OCI-LY7 (cell line): ENCODE data around the gene DDX19B. TPM values are rescaled to one million over a fixed set of nuclear protein-coding genes. Genes with fewer than 3 reads are reported as not detected.

Source experiments
- BruUV-seq: library from RNA; stranded (reverse); fragments of 400-500 nt; replicated peaks from 2 replicates; lab custom pipeline; 2021; lab: Mats Ljungman, UMichigan
- CTCF ChIA-PET: fragments of 300-600 bp; sonication (Branson Sonifier 250); formaldehyde crosslinking; loops from one replicate; lab custom pipeline; 2022; ENCODE audit warnings: antibody characterized with exemption; ENCODE audit not compliant: unreplicated experiment; lab: Charles Lee
- POLR2A ChIA-PET: fragments of 300-600 bp; sonication (Branson Sonifier 250); formaldehyde crosslinking; loops from one replicate; lab custom pipeline; 2022; ENCODE audit warnings: antibody characterized with exemption; lab: Charles Lee
- DNase-seq: peaks from one replicate; pipeline ENCODE4 v3.0.0-alpha.2; 2015; ENCODE audit warnings: low spot score
- H2AFZ ChIP-seq: fragments of 200-600 bp; sonication (generic), shearing (Covaris generic); 2 replicates; pipeline ENCODE4 v1.6.1; 2014; ENCODE audit warnings: mild to moderate bottlenecking, antibody characterized with exemption, low read length, moderate library complexity
- H3K27ac ChIP-seq: fragments of 200-600 bp; sonication (generic); 2 replicates; pipeline ENCODE4 v1.5.1; 2014; ENCODE audit warnings: mixed run types, low read depth, mild to moderate bottlenecking, moderate library complexity, low read length, inconsistent platforms; ENCODE audit not compliant: poor library complexity, severe bottlenecking
- H3K36me3 ChIP-seq: fragments of 200-600 bp; sonication (generic); 2 replicates; pipeline ENCODE4 v1.6.1; 2014; ENCODE audit warnings: mild to moderate bottlenecking, antibody characterized with exemption, low read length, moderate library complexity, mixed read lengths; ENCODE audit not compliant: insufficient read depth
- H3K4me1 ChIP-seq: fragments of 200-600 bp; sonication (generic); 2 replicates; pipeline ENCODE4 v1.5.1; 2014; ENCODE audit warnings: mild to moderate bottlenecking, low read length; ENCODE audit not compliant: insufficient read depth, poor library complexity, severe bottlenecking
- H3K4me2 ChIP-seq: fragments of 200-600 bp; sonication (generic); 2 replicates; pipeline ENCODE4 v1.6.1; 2014; ENCODE audit warnings: mild to moderate bottlenecking, low read length
- H3K4me3 ChIP-seq: fragments of 200-600 bp; sonication (generic); 2 replicates; pipeline ENCODE4 v1.5.1; 2014; ENCODE audit warnings: mild to moderate bottlenecking, low read depth, low read length; ENCODE audit not compliant: poor library complexity, severe bottlenecking
- H3K79me2 ChIP-seq: fragments of 200-600 bp; sonication (generic); 2 replicates; pipeline ENCODE4 v1.6.1; 2016; ENCODE audit warnings: low read depth, mild to moderate bottlenecking, low read length, moderate library complexity, mixed read lengths; ENCODE audit not compliant: insufficient read depth
- H3K9me2 ChIP-seq: fragments of 200-600 bp; sonication (generic); 2 replicates; pipeline ENCODE4 v1.6.1; 2016; ENCODE audit warnings: mild to moderate bottlenecking, low read length, mixed read lengths; ENCODE audit not compliant: insufficient read depth
- H3K9me3 ChIP-seq: fragments of 200-600 bp; sonication (generic); 2 replicates; pipeline ENCODE4 v1.6.1; 2014; ENCODE audit warnings: mild to moderate bottlenecking, mixed run types, low read length, mixed read lengths
- H4K20me1 ChIP-seq: fragments of 200-600 bp; sonication (generic); 2 replicates; pipeline ENCODE4 v1.6.1; 2014; ENCODE audit warnings: mild to moderate bottlenecking, antibody characterized with exemption, low read length, moderate library complexity, mixed read lengths; ENCODE audit not compliant: insufficient read depth
- EZH2phosphoT487 ChIP-seq: fragments of 200-600 bp; sonication (generic); IDR thresholded peaks from 2 replicates; pipeline ENCODE4 v1.6.1; 2018; ENCODE audit warnings: low read depth, borderline replicate concordance, mild to moderate bottlenecking, mixed run types, antibody characterized with exemption, low read length, moderate library complexity, mixed read lengths
- intact Hi-C: fragments of 100-400 bp; cut with micrococcal nuclease; formaldehyde crosslinking; loops from one replicate; pipeline ENCODE4 v1.10.0; 2022; ENCODE audit not compliant: unreplicated experiment
- total RNA-seq, 2 experiments: library from RNA; depleted of rRNA in 1 of 2; stranded (reverse); fragments of >200 nt in 1 of 2; shearing (Covaris generic) in 1 of 2; gene quantifications; 2 replicates each; pipeline ENCODE4 v1.2.3, GENCODE V29; 2014 to 2022
- TF ChIP-seq, protein P1 (sequence below): fragments of 200-600 bp; sonication (generic); conservative IDR thresholded peaks from 2 replicates; pipeline ENCODE4 v1.5.1; 2014; ENCODE audit warnings: mild to moderate bottlenecking, antibody characterized with exemption, low read length, moderate library complexity, mixed read lengths

DDX19B gene
- total RNA-seq, 2 experiments from 2014 or later = 18.7 to 22.8 TPM

DNA sequence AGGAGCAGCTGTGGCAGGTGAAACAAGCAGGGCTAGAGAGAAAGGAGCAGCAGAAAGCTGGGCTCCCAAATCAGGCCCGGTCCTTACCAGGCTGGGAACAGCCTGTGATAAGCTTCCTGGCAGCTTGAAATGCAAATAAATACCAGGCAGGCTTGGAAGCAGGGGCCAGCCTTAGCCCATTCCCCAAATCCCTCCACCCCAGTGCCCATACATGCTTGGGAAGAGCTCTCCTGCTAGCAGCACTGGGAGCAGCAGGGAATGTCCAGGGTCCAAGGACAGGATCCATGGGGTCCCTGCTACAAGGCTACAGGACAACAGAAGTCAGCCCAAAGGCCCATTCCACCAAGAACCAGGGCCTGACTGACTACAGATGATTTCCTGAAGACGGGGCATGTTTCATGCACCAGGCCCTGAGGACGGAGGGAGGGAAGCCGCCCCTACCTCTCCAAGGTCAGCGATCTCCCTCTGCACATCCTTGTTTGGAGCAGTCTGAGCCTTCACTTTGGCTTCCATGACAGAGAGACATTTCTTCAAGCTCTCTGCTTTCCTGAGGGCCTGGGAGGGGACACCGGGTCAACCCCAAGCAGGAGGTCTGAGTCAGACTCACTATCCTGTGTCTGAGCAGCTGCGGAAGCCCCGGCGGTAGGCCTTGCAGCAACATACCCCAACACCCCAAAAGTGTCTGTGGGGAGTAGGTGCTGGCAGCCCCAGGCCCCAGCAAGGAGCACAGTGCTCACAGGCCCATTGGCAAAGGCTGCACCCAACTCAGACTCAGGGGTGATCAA lies 44.6 kb upstream of the DDX19B start:
- Histone ChIP-seq H4K20me1 (no peaks in the 10 kb centered on the region), H3K27ac (no peak overlapping the region), H2AFZ (no peak overlapping the region), H3K4me2 (no peak overlapping the region), H3K36me3 (peaks cover 90% of the 10 kb centered on the region), H3K9me2 (no peaks in the 10 kb centered on the region), H3K4me3 (no peak overlapping the region), H3K4me1 (peaks cover 5% of the 10 kb centered on the region), H3K9me3 (no peaks in the 10 kb centered on the region), H3K79me2 (peaks cover 19% of the 10 kb centered on the region)
- no peak for TF ChIP-seq EZH2phosphoT487
- TF ChIP-seq, protein P1, sequence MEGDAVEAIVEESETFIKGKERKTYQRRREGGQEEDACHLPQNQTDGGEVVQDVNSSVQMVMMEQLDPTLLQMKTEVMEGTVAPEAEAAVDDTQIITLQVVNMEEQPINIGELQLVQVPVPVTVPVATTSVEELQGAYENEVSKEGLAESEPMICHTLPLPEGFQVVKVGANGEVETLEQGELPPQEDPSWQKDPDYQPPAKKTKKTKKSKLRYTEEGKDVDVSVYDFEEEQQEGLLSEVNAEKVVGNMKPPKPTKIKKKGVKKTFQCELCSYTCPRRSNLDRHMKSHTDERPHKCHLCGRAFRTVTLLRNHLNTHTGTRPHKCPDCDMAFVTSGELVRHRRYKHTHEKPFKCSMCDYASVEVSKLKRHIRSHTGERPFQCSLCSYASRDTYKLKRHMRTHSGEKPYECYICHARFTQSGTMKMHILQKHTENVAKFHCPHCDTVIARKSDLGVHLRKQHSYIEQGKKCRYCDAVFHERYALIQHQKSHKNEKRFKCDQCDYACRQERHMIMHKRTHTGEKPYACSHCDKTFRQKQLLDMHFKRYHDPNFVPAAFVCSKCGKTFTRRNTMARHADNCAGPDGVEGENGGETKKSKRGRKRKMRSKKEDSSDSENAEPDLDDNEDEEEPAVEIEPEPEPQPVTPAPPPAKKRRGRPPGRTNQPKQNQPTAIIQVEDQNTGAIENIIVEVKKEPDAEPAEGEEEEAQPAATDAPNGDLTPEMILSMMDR = peak; percentile 48; the same call in 1 of the 2 replicates
- intact Hi-C loops = no loop called here
- no peak for DNase-seq
- BruUV-seq = no TSS peak
- ChIA-PET POLR2A (interaction anchor here (0.7 kb wide), 1 partner anchor 32 kb away, joined by 3 read pairs; no protein-coding TSS in a partner anchor), CTCF (no interaction called here)

DNA sequence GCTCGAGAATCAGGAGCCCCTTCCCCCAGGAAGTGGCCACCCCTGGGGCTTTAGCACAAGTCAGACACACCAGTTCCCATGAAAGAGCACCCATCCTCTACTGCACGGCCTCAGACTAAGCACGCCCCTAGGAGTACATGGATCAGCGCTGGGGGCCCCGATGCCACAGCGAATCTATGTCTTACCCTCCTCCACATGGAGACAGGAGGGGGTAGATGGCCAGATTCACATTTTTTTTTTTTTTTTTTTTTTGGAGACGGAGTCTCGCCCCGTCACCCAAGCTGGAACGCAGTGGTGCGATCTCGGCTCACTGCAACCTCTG lies 44.1 kb upstream of the DDX19B start:
- Histone ChIP-seq H3K9me3 (no peaks in the 10 kb centered on the region), H3K4me2 (no peak overlapping the region), H4K20me1 (no peaks in the 10 kb centered on the region), H3K79me2 (peaks cover 14% of the 10 kb centered on the region), H3K4me1 (no peaks in the 10 kb centered on the region), H3K4me3 (no peak overlapping the region), H3K36me3 (peaks cover 89% of the 10 kb centered on the region), H3K27ac (no peak overlapping the region), H3K9me2 (no peaks in the 10 kb centered on the region), H2AFZ (no peak overlapping the region)
- TF ChIP-seq EZH2phosphoT487 = no peak
- TF ChIP-seq, protein P1 = no peak
- no TSS peak for BruUV-seq
- POLR2A ChIA-PET = no interaction called here
- intact Hi-C loops = no loop called here
- CTCF ChIA-PET = no interaction called here
- DNase-seq = no peak

DNA sequence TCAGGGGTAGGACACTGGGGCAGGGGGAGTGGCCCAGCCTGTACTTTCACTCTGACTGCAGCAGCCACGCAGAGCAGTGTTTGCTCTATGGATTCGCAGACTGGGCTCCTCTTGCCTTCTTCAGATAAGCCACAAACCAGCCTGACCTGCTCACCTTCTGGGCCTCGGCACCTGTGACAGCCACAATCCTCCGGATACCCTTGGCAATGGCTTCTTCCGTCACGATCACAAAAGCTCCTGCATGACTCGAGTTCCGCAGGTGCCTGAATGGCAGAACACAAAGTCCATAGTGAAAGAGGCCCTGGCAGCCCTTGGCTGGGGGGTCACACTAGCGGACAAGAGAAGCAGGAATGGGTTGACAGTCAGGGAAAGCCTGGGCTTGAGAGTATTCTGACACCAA lies 43.4 kb upstream of the DDX19B start:
- Histone ChIP-seq H3K36me3 (peaks cover 91% of the 10 kb centered on the region), H3K79me2 (peaks cover 7% of the 10 kb centered on the region), H3K9me2 (no peaks in the 10 kb centered on the region), H2AFZ (no peak overlapping the region), H3K4me3 (no peak overlapping the region), H4K20me1 (no peaks in the 10 kb centered on the region), H3K4me1 (no peaks in the 10 kb centered on the region), H3K27ac (no peak overlapping the region), H3K9me3 (no peaks in the 10 kb centered on the region), H3K4me2 (no peak overlapping the region)
- intact Hi-C loops = no loop called here
- no TSS peak for BruUV-seq
- DNase-seq = no peak
- POLR2A ChIA-PET = no interaction called here
- no peak for TF ChIP-seq EZH2phosphoT487
- TF ChIP-seq, protein P1 = no peak
- CTCF ChIA-PET = no interaction called here
